MM.1S (cell line): Measurements from ENCODE around the gene RUNX1.

Source experiments
- DNase-seq: peaks from one replicate; pipeline ENCODE4 v3.0.0-alpha.2; 2015
- H2AFZ ChIP-seq: fragments of 300-600 bp; sonication (generic); 2 replicates; pipeline ENCODE4 v1.6.0; 2016; ENCODE audit warnings: antibody characterized with exemption, low read length
- H3F3A ChIP-seq: fragments of 300-600 bp; sonication (generic); 2 replicates; pipeline ENCODE4 v1.6.1; 2016; ENCODE audit warnings: mild to moderate bottlenecking, antibody characterized with exemption, low read length, moderate library complexity, mixed read lengths; ENCODE audit not compliant: insufficient read depth
- H3K27ac ChIP-seq: fragments of 300-600 bp; sonication (generic); 2 replicates; pipeline ENCODE4 v1.5.1; 2016; ENCODE audit warnings: mild to moderate bottlenecking, low read length
- H3K27me3 ChIP-seq: fragments of 300-600 bp; sonication (generic); replicated peaks from 2 replicates; pipeline ENCODE4 v1.6.0; 2016; ENCODE audit warnings: low read length; ENCODE audit not compliant: insufficient read depth
- H3K36me3 ChIP-seq: fragments of 300-600 bp; sonication (generic); replicated peaks from 2 replicates; pipeline ENCODE4 v1.6.1; 2016; ENCODE audit warnings: mild to moderate bottlenecking, low read length, mixed read lengths; ENCODE audit not compliant: insufficient read depth
- H3K4me1 ChIP-seq: fragments of 300-600 bp; sonication (generic); 2 replicates; pipeline ENCODE4 v1.6.1; 2016; ENCODE audit warnings: low read length, mixed read lengths
- H3K4me2 ChIP-seq: fragments of 300-600 bp; sonication (generic); 2 replicates; pipeline ENCODE4 v1.6.0; 2016; ENCODE audit warnings: low read depth, low read length
- H3K4me3 ChIP-seq: fragments of 300-600 bp; sonication (generic); 2 replicates; pipeline ENCODE4 v1.5.1; 2016; ENCODE audit warnings: low read length, mixed read lengths
- H3K79me2 ChIP-seq: fragments of 300-600 bp; sonication (generic); 2 replicates; pipeline ENCODE4 v1.6.1; 2016; ENCODE audit warnings: mixed run types, low read length, mixed read lengths
- H3K9ac ChIP-seq: fragments of 300-600 bp; sonication (generic); 2 replicates; pipeline ENCODE4 v1.6.1; 2016; ENCODE audit warnings: low read length, mixed read lengths
- H3K9me2 ChIP-seq: fragments of 300-600 bp; sonication (generic); replicated peaks from 2 replicates; pipeline ENCODE4 v1.6.1; 2016; ENCODE audit warnings: mild to moderate bottlenecking, low read length, mixed read lengths; ENCODE audit not compliant: insufficient read depth
- H3K9me3 ChIP-seq: fragments of 300-600 bp; sonication (generic); replicated peaks from 2 replicates; pipeline ENCODE4 v1.6.1; 2016; ENCODE audit warnings: mild to moderate bottlenecking, low read length, mixed read lengths; ENCODE audit not compliant: insufficient read depth
- H4K20me1 ChIP-seq: fragments of 300-600 bp; sonication (generic); 2 replicates; pipeline ENCODE4 v1.6.1; 2016; ENCODE audit warnings: mild to moderate bottlenecking, low read length, moderate library complexity, mixed read lengths; ENCODE audit not compliant: insufficient read depth
- EZH2 ChIP-seq: fragments of 300-600 bp; sonication (generic); optimal IDR thresholded peaks from 2 replicates; pipeline ENCODE3; 2017; ENCODE audit warnings: low read depth, mild to moderate bottlenecking, antibody characterized with exemption, low read length, mixed read lengths
- EZH2phosphoT487 ChIP-seq: fragments of 300-600 bp; sonication (generic); IDR thresholded peaks from 2 replicates; pipeline ENCODE4 v1.6.1; 2018; ENCODE audit warnings: antibody characterized with exemption, low read length
- TF ChIP-seq, protein P1 (sequence below): fragments of 300-600 bp; sonication (generic); IDR thresholded peaks from 2 replicates; pipeline ENCODE4 v1.5.1; 2016; ENCODE audit warnings: antibody characterized with exemption, low read length, mixed read lengths

The RUNX1 gene

DNA sequence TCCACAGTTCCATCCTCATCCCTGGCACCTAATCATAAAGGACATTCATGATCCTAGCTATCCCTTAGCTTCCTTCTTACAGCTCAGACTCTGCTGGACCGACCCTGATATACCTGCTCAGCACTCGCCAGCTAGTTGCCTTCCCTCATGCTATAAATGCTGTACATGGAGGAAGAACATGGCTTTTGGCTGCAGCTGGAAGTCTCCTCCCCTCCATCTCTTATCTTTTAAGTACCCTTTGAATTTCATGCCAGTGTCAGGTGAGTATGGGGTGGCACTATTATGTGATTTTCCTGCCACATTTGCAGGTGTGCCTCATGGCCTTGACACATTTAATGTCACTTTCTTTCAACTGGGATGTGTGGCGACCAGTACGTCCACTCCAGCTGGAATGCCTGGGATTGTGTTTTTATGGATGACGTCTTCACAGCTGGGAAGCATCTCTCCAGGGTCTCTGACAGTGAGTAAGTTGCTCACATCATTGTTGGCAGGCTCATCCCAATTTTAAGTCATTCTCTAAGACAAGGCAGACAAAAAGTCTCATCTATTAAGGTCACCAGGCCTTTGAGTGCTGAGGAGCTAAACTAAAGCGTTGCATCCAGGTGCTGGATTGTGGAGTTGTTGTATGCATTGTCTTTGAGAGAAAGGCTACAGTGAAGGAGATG lies 43.4 kb downstream of the RUNX1 start:
- no peaks in the 10 kb centered on the region for H3K79me2 ChIP-seq
- no peak for TF ChIP-seq EZH2
- TF ChIP-seq, protein P1, sequence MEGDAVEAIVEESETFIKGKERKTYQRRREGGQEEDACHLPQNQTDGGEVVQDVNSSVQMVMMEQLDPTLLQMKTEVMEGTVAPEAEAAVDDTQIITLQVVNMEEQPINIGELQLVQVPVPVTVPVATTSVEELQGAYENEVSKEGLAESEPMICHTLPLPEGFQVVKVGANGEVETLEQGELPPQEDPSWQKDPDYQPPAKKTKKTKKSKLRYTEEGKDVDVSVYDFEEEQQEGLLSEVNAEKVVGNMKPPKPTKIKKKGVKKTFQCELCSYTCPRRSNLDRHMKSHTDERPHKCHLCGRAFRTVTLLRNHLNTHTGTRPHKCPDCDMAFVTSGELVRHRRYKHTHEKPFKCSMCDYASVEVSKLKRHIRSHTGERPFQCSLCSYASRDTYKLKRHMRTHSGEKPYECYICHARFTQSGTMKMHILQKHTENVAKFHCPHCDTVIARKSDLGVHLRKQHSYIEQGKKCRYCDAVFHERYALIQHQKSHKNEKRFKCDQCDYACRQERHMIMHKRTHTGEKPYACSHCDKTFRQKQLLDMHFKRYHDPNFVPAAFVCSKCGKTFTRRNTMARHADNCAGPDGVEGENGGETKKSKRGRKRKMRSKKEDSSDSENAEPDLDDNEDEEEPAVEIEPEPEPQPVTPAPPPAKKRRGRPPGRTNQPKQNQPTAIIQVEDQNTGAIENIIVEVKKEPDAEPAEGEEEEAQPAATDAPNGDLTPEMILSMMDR, result no peak
- TF ChIP-seq EZH2phosphoT487, result no peak
- H3K27ac ChIP-seq, result no peak overlapping the region
- H3K4me2 ChIP-seq, result no peak overlapping the region
- no peaks in the 10 kb centered on the region for H3K4me1 ChIP-seq
- H3K9ac ChIP-seq, result no peak overlapping the region
- H3K27me3 ChIP-seq, result no peaks in the 10 kb centered on the region
- DNase-seq, result no peak
- H3F3A ChIP-seq, result no peaks in the 10 kb centered on the region
- H4K20me1 ChIP-seq, result no peaks in the 10 kb centered on the region
- H2AFZ ChIP-seq, result no peak overlapping the region
- no peaks in the 10 kb centered on the region for H3K36me3 ChIP-seq
- H3K4me3 ChIP-seq, result no peak overlapping the region
- no peaks in the 10 kb centered on the region for H3K9me2 ChIP-seq
- no peaks in the 10 kb centered on the region for H3K9me3 ChIP-seq

DNA sequence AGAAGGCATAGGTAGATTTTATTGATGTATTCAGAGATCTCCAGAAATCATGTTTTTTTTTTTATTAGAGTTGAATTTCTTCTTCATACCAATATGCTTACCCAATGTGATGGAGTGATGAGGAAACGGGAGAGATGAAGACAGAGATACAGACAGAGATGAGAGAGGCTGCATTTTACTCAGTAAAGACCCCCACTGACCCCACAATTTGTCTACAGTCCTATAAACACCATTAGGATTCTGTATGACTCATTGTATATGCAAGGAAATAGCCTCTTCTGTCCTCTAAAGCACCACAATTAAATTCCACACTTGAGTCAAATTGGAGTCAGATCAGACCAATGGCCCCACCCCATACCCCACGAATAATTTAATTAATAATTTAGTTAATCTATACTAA lies 44.0 kb downstream of the RUNX1 start:
- no peaks in the 10 kb centered on the region for H3K4me1 ChIP-seq

GRCh38 chr21:35004314-35004713 lies 44.8 kb downstream of the RUNX1 start:
- H2AFZ ChIP-seq, result no peak overlapping the region
- H3K79me2 ChIP-seq, result no peaks in the 10 kb centered on the region
- DNase-seq, result no peak
- H3F3A ChIP-seq, result no peaks in the 10 kb centered on the region
- no peaks in the 10 kb centered on the region for H3K9me3 ChIP-seq
- H3K27me3 ChIP-seq, result no peaks in the 10 kb centered on the region
- TF ChIP-seq EZH2phosphoT487, result no peak
- TF ChIP-seq, protein P1, result no peak
- H3K9ac ChIP-seq, result no peak overlapping the region
- H3K9me2 ChIP-seq, result no peaks in the 10 kb centered on the region
- no peak overlapping the region for H3K27ac ChIP-seq
- no peak overlapping the region for H3K4me3 ChIP-seq
- no peaks in the 10 kb centered on the region for H3K4me1 ChIP-seq
- H3K4me2 ChIP-seq, result no peak overlapping the region
- no peaks in the 10 kb centered on the region for H3K36me3 ChIP-seq
- no peaks in the 10 kb centered on the region for H4K20me1 ChIP-seq

More for the DNA sequence above, 44.0 kb downstream of the RUNX1 start:
- Histone ChIP-seq H3K9me2 (no peaks in the 10 kb centered on the region), H3K27me3 (no peaks in the 10 kb centered on the region), H3K9me3 (no peaks in the 10 kb centered on the region), H2AFZ (no peak overlapping the region), H3K4me2 (no peak overlapping the region), H3K27ac (no peak overlapping the region), H3F3A (no peaks in the 10 kb centered on the region), H3K9ac (no peak overlapping the region), H3K36me3 (no peaks in the 10 kb centered on the region), H4K20me1 (no peaks in the 10 kb centered on the region), H3K79me2 (no peaks in the 10 kb centered on the region), H3K4me3 (no peak overlapping the region)
- TF ChIP-seq, protein P1, result no peak
- TF ChIP-seq EZH2, result no peak
- no peak for TF ChIP-seq EZH2phosphoT487
- no peak for DNase-seq
